Epithelial cell of esophagus (primary cell): ENCODE measurements around the gene ARRDC1.
A peak's percentile ranks its signal among the peaks of the same experiment; 100 is the strongest.

ENCODE experiments used
- DNase-seq: peaks from one replicate; pipeline ENCODE4 v3.0.0; 2010; ENCODE audit warnings: low read depth
- H3K4me3 ChIP-seq: 2 replicates; pipeline ENCODE4 v1.5.1; 2011; ENCODE audit warnings: mild to moderate bottlenecking, low read length, control low read depth
- TF ChIP-seq, protein P1 (sequence below): IDR thresholded peaks from 2 replicates; pipeline ENCODE4 v1.5.1; 2011; ENCODE audit warnings: low read depth, mild to moderate bottlenecking, low read length, control low read depth, inconsistent platforms; ENCODE audit not compliant: insufficient read depth; ENCODE audit errors: missing control alignments

ARRDC1 gene

DNA sequence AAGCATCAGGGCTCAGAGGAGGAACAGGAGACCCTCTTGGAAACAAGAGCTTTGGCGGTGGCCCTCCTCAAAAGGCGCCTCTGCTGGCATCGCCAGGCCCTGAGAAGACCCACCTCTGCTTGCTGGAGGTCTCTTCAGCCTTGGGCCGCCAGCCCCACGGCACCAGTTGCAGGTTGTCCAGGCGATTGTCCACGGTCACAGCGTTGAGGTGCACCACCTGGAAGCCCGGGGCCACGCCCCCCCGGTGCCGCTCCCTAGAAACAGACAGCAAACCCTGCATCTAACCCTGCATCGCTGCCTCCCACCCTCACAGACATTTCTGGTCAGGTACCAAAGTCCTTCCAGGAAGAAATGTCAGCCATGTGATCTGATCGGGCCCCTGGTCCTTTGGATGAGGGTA lies 18.6 kb upstream of the ARRDC1 start:
- DNase-seq = no peak
- no peak overlapping the region for H3K4me3 ChIP-seq

DNA sequence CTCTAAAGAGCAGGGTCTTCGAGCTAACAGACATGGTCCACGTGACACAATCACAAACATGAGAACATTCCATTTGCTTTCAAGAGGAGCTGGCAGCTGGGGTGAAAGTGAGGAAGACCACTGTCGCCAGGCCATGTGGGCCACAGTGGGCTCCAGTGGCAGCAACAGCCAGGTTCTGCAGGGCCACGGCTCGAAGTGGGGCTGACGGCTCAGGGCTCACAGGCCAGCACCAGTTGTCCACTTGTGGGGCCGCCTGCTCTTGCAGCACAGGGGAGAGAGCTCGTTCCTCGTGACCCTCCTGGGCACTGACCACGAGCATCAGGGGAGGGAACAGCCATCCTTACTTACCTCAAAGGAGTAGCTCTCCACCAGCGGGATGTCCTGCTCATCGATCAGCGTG lies 17.2 kb upstream of the ARRDC1 start:
- no peak for DNase-seq
- TF ChIP-seq, protein P1, sequence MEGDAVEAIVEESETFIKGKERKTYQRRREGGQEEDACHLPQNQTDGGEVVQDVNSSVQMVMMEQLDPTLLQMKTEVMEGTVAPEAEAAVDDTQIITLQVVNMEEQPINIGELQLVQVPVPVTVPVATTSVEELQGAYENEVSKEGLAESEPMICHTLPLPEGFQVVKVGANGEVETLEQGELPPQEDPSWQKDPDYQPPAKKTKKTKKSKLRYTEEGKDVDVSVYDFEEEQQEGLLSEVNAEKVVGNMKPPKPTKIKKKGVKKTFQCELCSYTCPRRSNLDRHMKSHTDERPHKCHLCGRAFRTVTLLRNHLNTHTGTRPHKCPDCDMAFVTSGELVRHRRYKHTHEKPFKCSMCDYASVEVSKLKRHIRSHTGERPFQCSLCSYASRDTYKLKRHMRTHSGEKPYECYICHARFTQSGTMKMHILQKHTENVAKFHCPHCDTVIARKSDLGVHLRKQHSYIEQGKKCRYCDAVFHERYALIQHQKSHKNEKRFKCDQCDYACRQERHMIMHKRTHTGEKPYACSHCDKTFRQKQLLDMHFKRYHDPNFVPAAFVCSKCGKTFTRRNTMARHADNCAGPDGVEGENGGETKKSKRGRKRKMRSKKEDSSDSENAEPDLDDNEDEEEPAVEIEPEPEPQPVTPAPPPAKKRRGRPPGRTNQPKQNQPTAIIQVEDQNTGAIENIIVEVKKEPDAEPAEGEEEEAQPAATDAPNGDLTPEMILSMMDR = no peak
- no peak overlapping the region for H3K4me3 ChIP-seq

More for the DNA sequence above, 18.6 kb upstream of the ARRDC1 start:
- TF ChIP-seq, protein P1 = no peak

DNA sequence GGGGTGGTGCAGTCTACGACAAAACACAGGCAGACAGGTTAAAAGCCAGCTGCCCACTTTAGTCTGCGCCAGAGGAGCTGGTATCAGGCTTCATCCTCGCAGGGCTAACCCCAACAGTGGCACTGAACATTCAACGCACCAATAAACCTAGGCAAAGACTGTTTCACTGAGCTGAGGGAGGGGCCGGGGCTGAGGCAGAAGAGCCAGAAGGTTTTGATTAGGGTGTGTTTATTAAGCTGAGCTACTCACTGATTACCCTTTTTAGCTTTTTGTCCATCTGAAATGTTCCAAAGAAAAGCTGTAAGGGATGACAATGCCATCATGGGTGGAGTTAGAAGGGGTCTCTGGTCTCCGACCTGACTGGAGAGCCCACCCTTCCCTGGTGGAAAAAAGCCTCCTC lies 16.6 kb upstream of the ARRDC1 start:
- no peak for DNase-seq
- TF ChIP-seq, protein P1 = no peak
- H3K4me3 ChIP-seq = peak overlapping the region; percentile 73

DNA sequence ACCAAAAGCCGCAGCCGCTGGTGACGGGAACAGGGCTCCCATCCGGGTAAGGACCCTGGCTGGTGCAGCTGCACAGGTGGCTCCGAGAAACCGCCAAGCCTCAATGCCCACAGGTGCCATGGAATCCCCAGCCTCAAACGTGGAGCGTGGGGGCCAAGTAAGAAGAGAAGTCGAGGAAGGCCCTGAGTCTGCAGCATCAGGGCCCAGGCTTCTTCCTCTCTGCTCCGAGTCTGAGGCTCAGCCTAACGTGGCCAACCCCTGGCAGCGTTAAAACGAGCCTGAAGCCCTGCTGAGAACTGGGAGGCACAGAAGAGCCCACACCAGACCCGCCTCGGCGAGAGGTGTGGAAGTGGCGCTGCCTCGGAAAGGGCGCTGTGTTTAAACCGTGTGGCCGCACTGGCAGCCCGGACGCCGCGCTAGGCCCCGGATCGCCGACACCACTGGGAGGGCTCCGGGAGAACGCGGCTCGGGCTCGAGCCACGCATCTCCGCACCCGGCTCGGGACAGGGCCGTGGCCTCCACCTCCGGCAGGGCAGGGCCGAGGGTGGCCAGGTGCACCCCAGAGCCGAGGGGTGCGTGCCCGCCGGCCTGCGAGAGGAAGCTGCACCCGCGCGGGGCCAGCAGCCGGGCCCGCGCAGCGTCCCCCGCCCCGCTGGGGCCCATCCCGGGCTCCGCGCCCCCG lies 15.9 kb upstream of the ARRDC1 start:
- peak overlapping the region; percentile 73 for H3K4me3 ChIP-seq
- TF ChIP-seq, protein P1 = no peak

DNA sequence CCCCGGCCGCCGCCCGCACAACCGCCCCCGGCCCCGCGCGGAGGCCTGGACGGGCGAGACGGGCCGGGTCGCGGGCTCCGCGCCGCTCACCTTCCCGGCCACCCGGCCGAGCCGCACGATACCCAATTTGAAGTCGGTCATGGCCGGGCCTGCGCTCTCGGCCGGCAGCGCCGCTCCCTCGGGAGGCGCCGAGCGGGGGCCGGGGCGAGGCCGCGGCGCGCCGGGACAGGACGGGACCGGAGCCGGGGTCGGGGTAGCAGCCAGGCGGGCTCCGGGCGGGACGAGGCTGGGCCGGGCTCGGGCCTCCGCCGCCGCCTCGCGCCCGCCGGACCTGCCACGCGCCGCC lies 15.4 kb upstream of the ARRDC1 start:
- TF ChIP-seq, protein P1 = no peak
- DNase-seq = peak; percentile 17
- peak overlapping the region; percentile 73 for H3K4me3 ChIP-seq

More for the DNA sequence above, 15.9 kb upstream of the ARRDC1 start:
- peak; percentile 27 for DNase-seq

DNA sequence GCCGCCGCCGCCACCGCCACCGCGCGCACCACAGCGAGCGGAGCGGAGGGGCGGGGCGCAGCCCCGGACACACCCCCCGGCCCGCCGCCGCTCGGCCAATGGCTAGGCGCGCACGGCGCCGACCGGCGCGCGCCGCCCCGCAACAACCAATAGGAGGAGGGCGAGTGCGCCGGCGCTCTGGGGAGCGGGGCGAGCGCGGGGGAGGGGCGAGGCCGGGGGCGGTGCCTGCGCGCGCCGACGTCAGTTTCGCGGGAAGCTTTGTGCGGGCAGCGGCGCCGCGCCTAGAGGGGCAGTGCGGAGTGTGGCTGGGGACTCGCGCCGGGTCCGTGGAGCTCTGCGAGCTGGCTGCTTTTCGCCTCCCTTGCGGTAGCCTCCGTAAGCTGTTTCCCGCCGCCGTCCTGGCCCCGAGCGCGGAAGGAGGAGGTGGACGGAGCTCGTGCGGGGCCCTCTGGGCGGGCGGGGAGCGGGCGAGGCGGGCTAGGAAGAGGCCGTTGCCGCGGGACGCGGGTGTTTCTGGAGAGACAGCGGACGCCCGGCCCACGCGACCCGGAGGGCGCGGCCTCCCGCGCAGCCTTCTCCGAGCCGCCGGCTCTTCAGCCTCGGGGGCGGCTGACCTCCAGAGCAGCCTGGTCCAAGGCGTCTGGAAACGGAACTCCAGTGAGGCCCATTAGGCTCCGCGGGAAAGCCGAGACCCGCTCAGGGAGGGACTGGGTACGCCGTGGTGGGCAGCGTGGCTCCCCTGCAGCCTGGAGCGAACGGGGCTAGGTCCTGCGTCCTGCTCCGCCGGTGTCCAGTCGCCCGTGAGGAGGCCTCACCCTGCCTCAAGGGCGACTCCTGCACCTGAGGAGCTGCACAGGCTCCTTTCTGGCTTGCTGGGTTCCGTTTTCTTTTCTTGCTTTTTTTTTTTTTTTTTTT lies 14.8 kb upstream of the ARRDC1 start, which contains the start of gene ZMYND19:
ZMYND19 (minus strand) TSS at position 44 of the 915 bp plus-strand sequence. CDS start 249 bp downstream, outside the sequence.
- H3K4me3 ChIP-seq = peak within 1 kb of the TSS; percentile 73
- TF ChIP-seq, protein P1 = no peak
- DNase-seq = peak; percentile 90
